Measurements from ENCODE around the gene ALKAL2.

GRCh38 chr2:317501-318424, 29.9 kb upstream of the ALKAL2 start:
- TF ChIP-seq RAD21 (IDR thresholded peaks at IDR 0.05; ENCODE audit: low read length) (no peak), REST (IDR thresholded peaks at IDR 0.05; ENCODE audit: low read depth, low read length) (no peak), NFIC (IDR thresholded peaks at IDR 0.05; ENCODE audit: borderline replicate concordance) (no peak), FOSL2 (IDR thresholded peaks at IDR 0.05; ENCODE audit: borderline replicate concordance, low read depth) (no peak), EZH2phosphoT487 (IDR thresholded peaks at IDR 0.05; ENCODE audit: borderline replicate concordance, low read depth) (no peak), GABPA (IDR thresholded peaks at IDR 0.05; ENCODE audit: low read depth) (no peak), MEF2A (IDR thresholded peaks at IDR 0.05; ENCODE audit: borderline replicate concordance, low read depth) (no peak), POLR2AphosphoS5 (IDR thresholded peaks at IDR 0.05; ENCODE audit: low read depth, low read length) (no peak), CHD2 (IDR thresholded peaks at IDR 0.05; ENCODE audit: low read length, partially characterized antibody) (no peak), GATA2 (CRISPR knock-in tag; IDR thresholded peaks at IDR 0.05) (no peak), USF2 (IDR thresholded peaks at IDR 0.05; ENCODE audit: borderline replicate concordance, low read depth, low read length) (no peak)
- TF ChIP-seq, protein P1, sequence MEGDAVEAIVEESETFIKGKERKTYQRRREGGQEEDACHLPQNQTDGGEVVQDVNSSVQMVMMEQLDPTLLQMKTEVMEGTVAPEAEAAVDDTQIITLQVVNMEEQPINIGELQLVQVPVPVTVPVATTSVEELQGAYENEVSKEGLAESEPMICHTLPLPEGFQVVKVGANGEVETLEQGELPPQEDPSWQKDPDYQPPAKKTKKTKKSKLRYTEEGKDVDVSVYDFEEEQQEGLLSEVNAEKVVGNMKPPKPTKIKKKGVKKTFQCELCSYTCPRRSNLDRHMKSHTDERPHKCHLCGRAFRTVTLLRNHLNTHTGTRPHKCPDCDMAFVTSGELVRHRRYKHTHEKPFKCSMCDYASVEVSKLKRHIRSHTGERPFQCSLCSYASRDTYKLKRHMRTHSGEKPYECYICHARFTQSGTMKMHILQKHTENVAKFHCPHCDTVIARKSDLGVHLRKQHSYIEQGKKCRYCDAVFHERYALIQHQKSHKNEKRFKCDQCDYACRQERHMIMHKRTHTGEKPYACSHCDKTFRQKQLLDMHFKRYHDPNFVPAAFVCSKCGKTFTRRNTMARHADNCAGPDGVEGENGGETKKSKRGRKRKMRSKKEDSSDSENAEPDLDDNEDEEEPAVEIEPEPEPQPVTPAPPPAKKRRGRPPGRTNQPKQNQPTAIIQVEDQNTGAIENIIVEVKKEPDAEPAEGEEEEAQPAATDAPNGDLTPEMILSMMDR (IDR thresholded peaks at IDR 0.05) = no peak
- TF ChIP-seq, protein P2, sequence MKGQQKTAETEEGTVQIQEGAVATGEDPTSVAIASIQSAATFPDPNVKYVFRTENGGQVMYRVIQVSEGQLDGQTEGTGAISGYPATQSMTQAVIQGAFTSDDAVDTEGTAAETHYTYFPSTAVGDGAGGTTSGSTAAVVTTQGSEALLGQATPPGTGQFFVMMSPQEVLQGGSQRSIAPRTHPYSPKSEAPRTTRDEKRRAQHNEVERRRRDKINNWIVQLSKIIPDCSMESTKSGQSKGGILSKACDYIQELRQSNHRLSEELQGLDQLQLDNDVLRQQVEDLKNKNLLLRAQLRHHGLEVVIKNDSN (IDR thresholded peaks at IDR 0.05; ENCODE audit: borderline replicate concordance, low read depth) = no peak

Measured in SK-N-SH (cell line).